Measurements from ENCODE around the gene AMOT.

The AMOT gene

DNA sequence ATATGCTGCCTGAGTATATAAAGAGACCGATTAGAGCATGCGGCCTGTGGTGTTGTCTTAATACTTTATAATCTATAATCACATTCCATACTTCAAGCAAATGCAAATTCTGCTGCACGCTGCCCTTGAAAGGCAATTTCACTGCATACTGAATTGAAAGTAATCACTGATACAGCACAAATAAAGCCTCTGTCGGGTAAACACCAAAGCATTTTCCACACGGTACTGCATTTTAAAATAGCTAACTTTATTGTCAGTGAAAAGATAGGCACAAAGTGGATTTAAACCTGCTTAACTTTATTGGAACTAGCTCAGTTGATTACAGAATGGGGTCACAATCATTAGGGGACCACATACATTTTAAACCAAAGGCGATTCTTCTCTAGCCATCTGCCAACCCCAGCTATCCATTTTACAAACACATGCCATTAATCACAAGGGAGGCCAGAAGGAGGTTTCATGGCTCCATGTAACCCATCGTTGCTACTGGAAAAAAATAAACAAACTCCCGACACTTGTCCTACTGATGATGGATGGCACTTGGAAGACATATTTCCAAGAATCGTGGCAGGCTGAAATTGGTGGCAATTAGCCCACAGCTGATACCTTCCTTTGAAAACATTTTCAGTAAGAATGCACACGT lies 65.9 kb downstream of the AMOT start:
- H3K4me3 ChIP-seq (ENCODE audit: low read length, poor library complexity, severe bottlenecking): no peak overlapping the region

DNA sequence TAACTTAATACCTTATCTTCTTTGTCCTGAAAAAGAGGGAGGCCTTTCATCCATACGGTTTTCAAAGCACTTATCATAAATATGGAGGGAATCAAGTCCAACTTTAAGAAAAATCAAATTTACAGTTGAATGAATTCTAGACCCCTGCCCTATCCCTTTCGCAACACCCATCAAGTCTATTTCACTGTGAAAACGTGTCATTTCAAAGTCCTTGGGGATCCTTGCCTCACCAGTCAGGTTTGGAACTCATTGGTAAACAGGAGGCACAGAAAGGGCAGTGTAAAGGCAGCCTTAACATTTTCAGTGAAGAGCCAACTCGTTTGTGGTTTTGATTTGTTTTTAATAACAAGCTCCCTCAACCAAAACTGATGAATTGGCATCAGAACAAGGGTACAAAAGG lies 66.5 kb downstream of the AMOT start:
- Histone ChIP-seq H3K4me1 (ENCODE audit: insufficient read depth, low read length, poor library complexity, severe bottlenecking) (no peaks in the 10 kb centered on the region), H3K36me3 (ENCODE audit: insufficient read depth, low read length) (peaks cover 18% of the 10 kb centered on the region; the same call in 1 of the 2 replicates), H3K4me3 (ENCODE audit: low read length, poor library complexity, severe bottlenecking) (no peak overlapping the region), H3K4me2 (ENCODE audit: low read depth, low read length, poor library complexity, severe bottlenecking) (no peak overlapping the region), H2AFZ (ENCODE audit: low read length) (no peak overlapping the region), H3K27me3 (ENCODE audit: insufficient read depth, low read length, poor library complexity, severe bottlenecking) (no peaks in the 10 kb centered on the region), H3K79me2 (ENCODE audit: insufficient read depth, low read length) (no peaks in the 10 kb centered on the region), H3K9me2 (replicated peaks; ENCODE audit: low read depth, low read length) (no peaks in the 10 kb centered on the region), H3K9ac (ENCODE audit: low read depth, low read length, poor library complexity, severe bottlenecking) (no peak overlapping the region), H4K20me1 (ENCODE audit: insufficient read depth, low read length, poor library complexity, severe bottlenecking) (no peaks in the 10 kb centered on the region), H3K9me3 (ENCODE audit: insufficient read depth, low read depth, low read length) (no peaks in the 10 kb centered on the region), H3F3A (ENCODE audit: low read depth) (no peaks in the 10 kb centered on the region)
- no peak for TF ChIP-seq EZH2phosphoT487 (IDR thresholded peaks at IDR 0.05; ENCODE audit: borderline replicate concordance)
- TF ChIP-seq, protein P1, sequence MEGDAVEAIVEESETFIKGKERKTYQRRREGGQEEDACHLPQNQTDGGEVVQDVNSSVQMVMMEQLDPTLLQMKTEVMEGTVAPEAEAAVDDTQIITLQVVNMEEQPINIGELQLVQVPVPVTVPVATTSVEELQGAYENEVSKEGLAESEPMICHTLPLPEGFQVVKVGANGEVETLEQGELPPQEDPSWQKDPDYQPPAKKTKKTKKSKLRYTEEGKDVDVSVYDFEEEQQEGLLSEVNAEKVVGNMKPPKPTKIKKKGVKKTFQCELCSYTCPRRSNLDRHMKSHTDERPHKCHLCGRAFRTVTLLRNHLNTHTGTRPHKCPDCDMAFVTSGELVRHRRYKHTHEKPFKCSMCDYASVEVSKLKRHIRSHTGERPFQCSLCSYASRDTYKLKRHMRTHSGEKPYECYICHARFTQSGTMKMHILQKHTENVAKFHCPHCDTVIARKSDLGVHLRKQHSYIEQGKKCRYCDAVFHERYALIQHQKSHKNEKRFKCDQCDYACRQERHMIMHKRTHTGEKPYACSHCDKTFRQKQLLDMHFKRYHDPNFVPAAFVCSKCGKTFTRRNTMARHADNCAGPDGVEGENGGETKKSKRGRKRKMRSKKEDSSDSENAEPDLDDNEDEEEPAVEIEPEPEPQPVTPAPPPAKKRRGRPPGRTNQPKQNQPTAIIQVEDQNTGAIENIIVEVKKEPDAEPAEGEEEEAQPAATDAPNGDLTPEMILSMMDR (conservative IDR thresholded peaks at IDR 0.05; ENCODE audit: low read length): no peak

More for the DNA sequence above, 65.9 kb downstream of the AMOT start:
- no peaks in the 10 kb centered on the region for H3K79me2 ChIP-seq (ENCODE audit: insufficient read depth, low read length)
- no peak overlapping the region for H3K9ac ChIP-seq (ENCODE audit: low read depth, low read length, poor library complexity, severe bottlenecking)
- H3K4me2 ChIP-seq (ENCODE audit: low read depth, low read length, poor library complexity, severe bottlenecking): no peak overlapping the region
- no peaks in the 10 kb centered on the region for H3K9me3 ChIP-seq (ENCODE audit: insufficient read depth, low read depth, low read length)
- no peaks in the 10 kb centered on the region for H3K4me1 ChIP-seq (ENCODE audit: insufficient read depth, low read length, poor library complexity, severe bottlenecking)
- H3F3A ChIP-seq (ENCODE audit: low read depth): no peaks in the 10 kb centered on the region
- no peaks in the 10 kb centered on the region for H3K9me2 ChIP-seq (replicated peaks; ENCODE audit: low read depth, low read length)
- no peak overlapping the region for H2AFZ ChIP-seq (ENCODE audit: low read length)
- H4K20me1 ChIP-seq (ENCODE audit: insufficient read depth, low read length, poor library complexity, severe bottlenecking): no peaks in the 10 kb centered on the region
- H3K27me3 ChIP-seq (ENCODE audit: insufficient read depth, low read length, poor library complexity, severe bottlenecking): no peaks in the 10 kb centered on the region
- H3K36me3 ChIP-seq (ENCODE audit: insufficient read depth, low read length): peaks cover 21% of the 10 kb centered on the region; the same call in 1 of the 2 replicates
- TF ChIP-seq, protein P1 (conservative IDR thresholded peaks at IDR 0.05; ENCODE audit: low read length): no peak

DNA sequence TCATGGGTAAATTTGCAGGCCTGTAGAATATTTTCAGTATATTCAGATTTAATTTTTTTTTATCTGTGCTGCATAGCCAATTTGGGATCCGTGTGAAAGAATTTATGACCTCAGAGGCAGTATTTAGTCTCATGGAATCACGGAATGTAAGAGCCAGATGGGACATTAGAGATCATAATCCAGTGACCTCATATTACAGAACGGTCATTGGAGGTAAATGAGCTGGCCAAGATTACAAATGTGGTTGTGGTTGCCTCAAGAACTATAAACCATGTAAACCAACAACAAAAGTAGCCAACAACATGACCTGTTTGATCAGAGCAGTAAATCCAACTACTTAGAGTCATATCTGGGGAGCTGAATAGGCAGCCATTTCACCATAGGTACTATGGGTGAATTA lies 71.6 kb downstream of the AMOT start:
- no peaks in the 10 kb centered on the region for H3K9me3 ChIP-seq (ENCODE audit: insufficient read depth, low read depth, low read length)
- no peak overlapping the region for H2AFZ ChIP-seq (ENCODE audit: low read length)
- no peak overlapping the region for H3K9ac ChIP-seq (ENCODE audit: low read depth, low read length, poor library complexity, severe bottlenecking)
- H4K20me1 ChIP-seq (ENCODE audit: insufficient read depth, low read length, poor library complexity, severe bottlenecking): no peaks in the 10 kb centered on the region
- no peak overlapping the region for H3K4me2 ChIP-seq (ENCODE audit: low read depth, low read length, poor library complexity, severe bottlenecking)
- no peaks in the 10 kb centered on the region for H3K9me2 ChIP-seq (replicated peaks; ENCODE audit: low read depth, low read length)
- no peaks in the 10 kb centered on the region for H3K36me3 ChIP-seq (ENCODE audit: insufficient read depth, low read length)
- no peaks in the 10 kb centered on the region for H3K4me1 ChIP-seq (ENCODE audit: insufficient read depth, low read length, poor library complexity, severe bottlenecking)
- no peaks in the 10 kb centered on the region for H3F3A ChIP-seq (ENCODE audit: low read depth)
- no peaks in the 10 kb centered on the region for H3K79me2 ChIP-seq (ENCODE audit: insufficient read depth, low read length)
- no peak overlapping the region for H3K4me3 ChIP-seq (ENCODE audit: low read length, poor library complexity, severe bottlenecking)
- TF ChIP-seq EZH2phosphoT487 (IDR thresholded peaks at IDR 0.05; ENCODE audit: borderline replicate concordance): no peak
- TF ChIP-seq, protein P1 (conservative IDR thresholded peaks at IDR 0.05; ENCODE audit: low read length): no peak
- no peaks in the 10 kb centered on the region for H3K27me3 ChIP-seq (ENCODE audit: insufficient read depth, low read length, poor library complexity, severe bottlenecking)

Measured in Loucy (cell line).